SU-DHL-6 (cell line): Measurements from ENCODE around the gene PPP1R12B.
"Not testable (repeated sequence)": the region's sequence is repeated elsewhere in the genome, so short reads cannot be mapped to it uniquely, and the experiment has no call there.

ENCODE experiments used
- H2AFZ ChIP-seq: fragments of 200-600 bp; sonication (generic); 2 replicates; pipeline ENCODE4 v1.6.1; 2014; ENCODE audit warnings: low read depth, mild to moderate bottlenecking, moderate library complexity, mixed read lengths, antibody characterized with exemption, low read length; ENCODE audit not compliant: severe bottlenecking
- H3F3A ChIP-seq: fragments of 200-600 bp; shearing (Covaris generic); 2 replicates; pipeline ENCODE4 v1.6.0; 2016; ENCODE audit warnings: antibody characterized with exemption, mild to moderate bottlenecking; ENCODE audit not compliant: insufficient read depth
- H3K27ac ChIP-seq: fragments of 200-600 bp; sonication (generic); 2 replicates; pipeline ENCODE4 v1.5.1; 2016; ENCODE audit warnings: low read depth, mild to moderate bottlenecking, low read length, moderate library complexity, mixed read lengths
- H3K27me3 ChIP-seq: fragments of 200-600 bp; sonication (generic), shearing (Covaris generic); 2 replicates; pipeline ENCODE4 v1.6.0; 2014; ENCODE audit warnings: mild to moderate bottlenecking, low read length
- H3K36me3 ChIP-seq: fragments of 200-600 bp; sonication (generic); 2 replicates; pipeline ENCODE4 v1.6.1; 2014; ENCODE audit warnings: mild to moderate bottlenecking, low read length, mixed read lengths
- H3K4me2 ChIP-seq: fragments of 300-600, 200-600 bp; shearing (Covaris generic), sonication (generic); 2 replicates; pipeline ENCODE4 v1.6.0; 2014; ENCODE audit warnings: low read length, low read depth, mild to moderate bottlenecking; ENCODE audit not compliant: poor library complexity, severe bottlenecking
- H3K4me3 ChIP-seq: fragments of 200-600 bp; sonication (generic); 2 replicates; pipeline ENCODE4 v1.5.1; 2014; ENCODE audit warnings: antibody characterized with exemption, low read length, mild to moderate bottlenecking, mixed read lengths; ENCODE audit not compliant: insufficient read depth, poor library complexity, severe bottlenecking
- H3K79me2 ChIP-seq: fragments of 200-600 bp; sonication (generic); 2 replicates; pipeline ENCODE4 v1.6.1; 2014; ENCODE audit warnings: mild to moderate bottlenecking, low read length, moderate library complexity; ENCODE audit not compliant: insufficient read depth
- H3K9ac ChIP-seq: fragments of 200-600 bp; sonication (generic); 2 replicates; pipeline ENCODE4 v1.7.0; 2014; ENCODE audit warnings: mild to moderate bottlenecking, low read length
- H3K9me2 ChIP-seq: fragments of 200-600 bp; sonication (generic); replicated peaks from 2 replicates; pipeline ENCODE4 v1.6.1; 2014; ENCODE audit warnings: low read length; ENCODE audit not compliant: insufficient read depth
- H3K9me3 ChIP-seq: fragments of 200-600 bp; sonication (generic); 2 replicates; pipeline ENCODE4 v1.6.1; 2014; ENCODE audit warnings: low read length, mixed read lengths; ENCODE audit not compliant: insufficient read depth
- H4K20me1 ChIP-seq: fragments of 200-600 bp; sonication (generic); 2 replicates; pipeline ENCODE4 v1.6.1; 2014; ENCODE audit warnings: low read depth, mild to moderate bottlenecking, antibody characterized with exemption, low read length, moderate library complexity, mixed read lengths
- EZH2phosphoT487 ChIP-seq: fragments of 200-600 bp; sonication (generic), shearing (Covaris generic); conservative IDR thresholded peaks from 2 replicates; pipeline ENCODE4 v1.6.1; 2018; ENCODE audit warnings: mild to moderate bottlenecking, antibody characterized with exemption, low read length, moderate library complexity, mixed read lengths
- TF ChIP-seq, protein P1 (sequence below): fragments of 200-600 bp; sonication (generic); IDR thresholded peaks from one replicate; pipeline ENCODE4 v1.5.1; 2017; ENCODE audit warnings: antibody characterized with exemption, mild to moderate bottlenecking, low read length, moderate library complexity; ENCODE audit not compliant: insufficient read depth, poor library complexity, severe bottlenecking

PPP1R12B gene

GRCh38 chr1:202410251-202410650, 61.8 kb downstream of the PPP1R12B start:
- H3K4me2 ChIP-seq, H4K20me1 ChIP-seq, H3K36me3 ChIP-seq, H3K79me2 ChIP-seq, H3K9ac ChIP-seq, H3K9me3 ChIP-seq, H3K27ac ChIP-seq, H3F3A ChIP-seq, H3K4me3 ChIP-seq, H2AFZ ChIP-seq, H3K27me3 ChIP-seq, H3K9me2 ChIP-seq: not testable (repeated sequence)

DNA sequence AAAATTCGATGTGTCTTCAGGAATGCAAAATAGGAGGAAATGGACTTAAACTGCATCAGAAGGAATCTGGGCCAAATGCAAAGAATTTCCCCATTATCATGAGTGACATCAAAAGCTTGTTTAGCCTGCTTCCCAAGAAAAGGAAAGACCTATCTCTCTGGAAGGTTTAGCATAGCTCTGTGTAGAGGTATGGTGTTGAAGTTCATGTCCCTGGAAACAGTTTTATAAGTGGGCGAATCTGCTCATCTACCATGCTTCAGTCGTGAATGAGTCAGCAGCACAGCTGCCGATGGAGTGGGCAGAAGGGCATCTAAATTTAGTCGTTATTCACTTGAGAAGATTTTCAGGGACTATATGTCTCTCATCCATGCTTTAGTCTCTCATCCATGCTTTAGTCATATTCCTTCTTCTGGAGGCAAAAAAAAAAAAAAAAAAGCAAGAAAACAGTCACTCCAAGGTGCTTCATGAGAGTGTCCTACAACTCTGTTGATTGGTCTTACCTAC, 62.4 kb downstream of the PPP1R12B start:
- not testable (repeated sequence) for H3K9me2 ChIP-seq, H3K27ac ChIP-seq, H3K9ac ChIP-seq, H3K79me2 ChIP-seq, H3K9me3 ChIP-seq, H3K36me3 ChIP-seq, H2AFZ ChIP-seq, H3K27me3 ChIP-seq, H3K4me2 ChIP-seq, H4K20me1 ChIP-seq, H3F3A ChIP-seq, H3K4me3 ChIP-seq

GRCh38 chr1:202411422-202411821, 62.9 kb downstream of the PPP1R12B start:
- TF ChIP-seq, protein P1, sequence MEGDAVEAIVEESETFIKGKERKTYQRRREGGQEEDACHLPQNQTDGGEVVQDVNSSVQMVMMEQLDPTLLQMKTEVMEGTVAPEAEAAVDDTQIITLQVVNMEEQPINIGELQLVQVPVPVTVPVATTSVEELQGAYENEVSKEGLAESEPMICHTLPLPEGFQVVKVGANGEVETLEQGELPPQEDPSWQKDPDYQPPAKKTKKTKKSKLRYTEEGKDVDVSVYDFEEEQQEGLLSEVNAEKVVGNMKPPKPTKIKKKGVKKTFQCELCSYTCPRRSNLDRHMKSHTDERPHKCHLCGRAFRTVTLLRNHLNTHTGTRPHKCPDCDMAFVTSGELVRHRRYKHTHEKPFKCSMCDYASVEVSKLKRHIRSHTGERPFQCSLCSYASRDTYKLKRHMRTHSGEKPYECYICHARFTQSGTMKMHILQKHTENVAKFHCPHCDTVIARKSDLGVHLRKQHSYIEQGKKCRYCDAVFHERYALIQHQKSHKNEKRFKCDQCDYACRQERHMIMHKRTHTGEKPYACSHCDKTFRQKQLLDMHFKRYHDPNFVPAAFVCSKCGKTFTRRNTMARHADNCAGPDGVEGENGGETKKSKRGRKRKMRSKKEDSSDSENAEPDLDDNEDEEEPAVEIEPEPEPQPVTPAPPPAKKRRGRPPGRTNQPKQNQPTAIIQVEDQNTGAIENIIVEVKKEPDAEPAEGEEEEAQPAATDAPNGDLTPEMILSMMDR, result no peak
- no peak for TF ChIP-seq EZH2phosphoT487
- H3K9me3 ChIP-seq, result no peaks in the 10 kb centered on the region
- H3K9me2 ChIP-seq, result no peaks in the 10 kb centered on the region
- no peak overlapping the region for H2AFZ ChIP-seq
- H3K27ac ChIP-seq, result no peak overlapping the region
- H3K79me2 ChIP-seq, result no peaks in the 10 kb centered on the region
- H3K36me3 ChIP-seq, result no peaks in the 10 kb centered on the region
- H3K27me3 ChIP-seq, result no peaks in the 10 kb centered on the region
- H3K4me2 ChIP-seq, result no peak overlapping the region
- no peaks in the 10 kb centered on the region for H3F3A ChIP-seq
- H4K20me1 ChIP-seq, result no peaks in the 10 kb centered on the region
- no peak overlapping the region for H3K4me3 ChIP-seq
- no peak overlapping the region for H3K9ac ChIP-seq

GRCh38 chr1:202412421-202412820, 63.9 kb downstream of the PPP1R12B start:
- H3K4me2 ChIP-seq, H3K9me2 ChIP-seq, H3K9ac ChIP-seq, H3F3A ChIP-seq, H3K36me3 ChIP-seq, H2AFZ ChIP-seq, H3K27ac ChIP-seq, H3K9me3 ChIP-seq, H3K79me2 ChIP-seq, H3K4me3 ChIP-seq, H3K27me3 ChIP-seq, H4K20me1 ChIP-seq: not testable (repeated sequence)

GRCh38 chr1:202416641-202417040, 68.1 kb downstream of the PPP1R12B start:
- Histone ChIP-seq H3K27me3 (no peaks in the 10 kb centered on the region), H3K4me3 (no peak overlapping the region), H3K27ac (no peak overlapping the region), H3K9me2 (no peaks in the 10 kb centered on the region), H4K20me1 (no peaks in the 10 kb centered on the region), H3K9ac (no peak overlapping the region), H3K79me2 (no peaks in the 10 kb centered on the region), H3K4me2 (no peak overlapping the region), H3K36me3 (no peaks in the 10 kb centered on the region), H3F3A (no peaks in the 10 kb centered on the region), H3K9me3 (no peaks in the 10 kb centered on the region), H2AFZ (no peak overlapping the region)
- TF ChIP-seq, protein P1, result no peak
- no peak for TF ChIP-seq EZH2phosphoT487

DNA sequence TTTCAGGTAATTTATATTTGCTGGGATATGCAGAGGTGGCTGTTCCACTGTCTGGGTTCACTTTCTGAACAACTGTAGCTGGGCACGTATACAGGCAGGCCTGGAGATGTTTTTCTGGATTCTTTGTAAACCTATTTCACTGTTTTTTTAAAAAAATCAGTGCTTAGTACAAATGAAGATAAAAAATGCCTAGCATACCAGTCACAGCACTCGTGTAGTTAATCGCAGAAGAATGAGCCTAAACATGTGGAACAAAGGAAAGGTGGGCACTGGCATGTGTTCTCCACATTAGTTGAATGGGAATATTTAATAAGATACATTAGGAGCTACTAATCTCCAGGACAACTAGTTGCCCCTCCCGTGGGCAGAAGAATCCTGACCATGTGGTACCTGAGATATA, 68.6 kb downstream of the PPP1R12B start:
- not testable (repeated sequence) for H3F3A ChIP-seq, H4K20me1 ChIP-seq, H3K27me3 ChIP-seq, H3K9me2 ChIP-seq, H3K9me3 ChIP-seq, H2AFZ ChIP-seq, H3K9ac ChIP-seq, H3K4me3 ChIP-seq, H3K79me2 ChIP-seq, H3K4me2 ChIP-seq, H3K36me3 ChIP-seq, H3K27ac ChIP-seq

DNA sequence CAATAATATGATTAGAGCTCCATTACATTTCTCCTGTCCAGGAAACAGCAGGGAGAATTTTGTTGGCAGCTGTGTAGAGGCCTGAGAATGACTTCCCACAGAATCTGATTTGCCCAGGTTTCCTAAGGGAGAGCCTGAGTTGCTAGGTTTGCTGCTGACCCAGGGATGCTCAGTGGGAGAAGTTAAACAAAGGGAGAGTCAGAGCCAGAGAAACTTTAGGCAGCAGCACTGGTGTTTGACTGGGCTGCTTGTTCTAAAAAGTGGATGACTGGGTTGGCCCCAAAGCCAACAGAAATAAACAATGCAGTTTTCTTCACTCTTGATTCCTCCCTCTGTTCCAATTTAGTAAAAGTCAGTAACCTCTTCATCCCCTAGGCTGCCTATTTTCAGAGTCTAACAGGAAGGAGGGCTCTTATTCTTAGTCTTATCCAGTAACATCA, 69.3 kb downstream of the PPP1R12B start:
- not testable (repeated sequence) for H4K20me1 ChIP-seq, H3K79me2 ChIP-seq, H3K9me2 ChIP-seq, H3K9me3 ChIP-seq, H3K4me2 ChIP-seq, H3F3A ChIP-seq, H3K27me3 ChIP-seq, H3K36me3 ChIP-seq, H2AFZ ChIP-seq, H3K27ac ChIP-seq, H3K9ac ChIP-seq, H3K4me3 ChIP-seq
